SK-N-SH treated with all-trans-retinoic acid at 6 μM for 48 hours (cell line): Measurements from ENCODE around the gene ZBTB47.

Source experiments
- ATAC-seq: fragments of 200-7000 bp; cut with Tn5 transposase; 3 replicates; pipeline ENCODE4 v1.9.1; 2020; ENCODE audit warnings: mild to moderate bottlenecking, moderate library complexity
- ARNTL ChIP-seq: fragments of 450-650 bp; formaldehyde crosslinking; IDR thresholded peaks from 2 replicates; pipeline ENCODE4 v1.5.0; 2020; ENCODE audit warnings: low read depth, mild to moderate bottlenecking, moderate library complexity, borderline replicate concordance
- BACH2 ChIP-seq: fragments of 250-450 bp; sonication (Bioruptor Pico); IDR thresholded peaks from 2 replicates; pipeline ENCODE4 v1.9.0; 2021; ENCODE audit warnings: mild to moderate bottlenecking, borderline replicate concordance
- CREB5 ChIP-seq: fragments of 250-450 bp; sonication (Bioruptor Pico); IDR thresholded peaks from 2 replicates; pipeline ENCODE4 v1.5.1; 2020; ENCODE audit warnings: low read depth, mild to moderate bottlenecking, moderate library complexity
- CSDC2 ChIP-seq: fragments of 250-450 bp; sonication (Bioruptor Pico); IDR thresholded peaks from 2 replicates; pipeline ENCODE4 v1.5.0; 2020; ENCODE audit warnings: mild to moderate bottlenecking, moderate library complexity
- CSRNP3 ChIP-seq: fragments of 250-450 bp; sonication (Bioruptor Pico); IDR thresholded peaks from 2 replicates; pipeline ENCODE4 v1.5.1; 2021; ENCODE audit warnings: mild to moderate bottlenecking, moderate library complexity
- ESRRG ChIP-seq: fragments of 250-450 bp; sonication (Bioruptor Pico); IDR thresholded peaks from 2 replicates; pipeline ENCODE4 v1.6.1; 2021; ENCODE audit warnings: mild to moderate bottlenecking
- GLIS3 ChIP-seq: fragments of 250-450 bp; sonication (Bioruptor Pico); IDR thresholded peaks from 2 replicates; pipeline ENCODE4 v1.5.0; 2020; ENCODE audit warnings: mild to moderate bottlenecking, moderate library complexity
- ISL1 ChIP-seq: fragments of 250-450 bp; sonication (Bioruptor Pico); IDR thresholded peaks from 2 replicates; pipeline ENCODE4 v2.1.2; 2022; ENCODE audit warnings: mild to moderate bottlenecking, moderate library complexity
- OSR1 ChIP-seq: fragments of 250-450 bp; sonication (Bioruptor Pico); IDR thresholded peaks from 2 replicates; pipeline ENCODE4 v1.8.0; 2022; ENCODE audit warnings: moderate library complexity, mild to moderate bottlenecking, inconsistent platforms
- PATZ1 ChIP-seq: fragments of 250-450 bp; sonication (Bioruptor Pico); IDR thresholded peaks from 2 replicates; pipeline ENCODE4 v1.8.0; 2020; ENCODE audit warnings: mild to moderate bottlenecking, moderate library complexity, borderline replicate concordance
- POU6F1 ChIP-seq: fragments of 250-450 bp; sonication (Bioruptor Pico); IDR thresholded peaks from 2 replicates; pipeline ENCODE4 v1.8.0; 2021; ENCODE audit warnings: low read depth, mild to moderate bottlenecking, moderate library complexity, borderline replicate concordance
- PPARA ChIP-seq: fragments of 250-450 bp; sonication (Bioruptor Pico); IDR thresholded peaks from 2 replicates; pipeline ENCODE4 v1.5.0; 2020; ENCODE audit warnings: mild to moderate bottlenecking, borderline replicate concordance
- RARB ChIP-seq: fragments of 250-450 bp; sonication (Bioruptor Pico); IDR thresholded peaks from 2 replicates; pipeline ENCODE4 v1.8.0; 2021; ENCODE audit warnings: mild to moderate bottlenecking, moderate library complexity
- SNAI2 ChIP-seq: fragments of 250-450 bp; sonication (Bioruptor Pico); IDR thresholded peaks from 2 replicates; pipeline ENCODE4 v1.5.0; 2020; ENCODE audit warnings: mild to moderate bottlenecking, moderate library complexity
- TCF4 ChIP-seq: fragments of 250-450 bp; sonication (Bioruptor Pico); IDR thresholded peaks from 2 replicates; pipeline ENCODE4 v1.8.0; 2021; ENCODE audit warnings: mild to moderate bottlenecking, moderate library complexity, borderline replicate concordance
- TOX ChIP-seq: fragments of 250-450 bp; sonication (Bioruptor Pico); IDR thresholded peaks from 2 replicates; pipeline ENCODE4 v1.8.0; 2021; ENCODE audit warnings: mild to moderate bottlenecking, moderate library complexity, borderline replicate concordance
- TSHZ2 ChIP-seq: fragments of 250-450 bp; sonication (Bioruptor Pico); IDR thresholded peaks from 2 replicates; pipeline ENCODE4 v1.5.0; 2020; ENCODE audit warnings: mild to moderate bottlenecking, moderate library complexity
- ZC3H10 ChIP-seq: fragments of 250-450 bp; sonication (Bioruptor Pico); IDR thresholded peaks from 2 replicates; pipeline ENCODE4 v1.5.1; 2021; ENCODE audit warnings: mild to moderate bottlenecking, moderate library complexity
- ZFP3 ChIP-seq: fragments of 250-450 bp; sonication (Bioruptor Pico); IDR thresholded peaks from 2 replicates; pipeline ENCODE4 v1.5.0; 2020; ENCODE audit warnings: mild to moderate bottlenecking, moderate library complexity
- ZFP30 ChIP-seq: fragments of 450-650 bp; formaldehyde crosslinking; IDR thresholded peaks from 2 replicates; pipeline ENCODE4 v1.5.0; 2022; ENCODE audit warnings: mild to moderate bottlenecking, moderate library complexity
- ZNF70 ChIP-seq: fragments of 450-650 bp; formaldehyde crosslinking; IDR thresholded peaks from 2 replicates; pipeline ENCODE4 v1.5.0; 2020; ENCODE audit warnings: mild to moderate bottlenecking, moderate library complexity
- ZNF8 ChIP-seq: fragments of 450-650 bp; formaldehyde crosslinking; IDR thresholded peaks from 2 replicates; pipeline ENCODE4 v1.5.0; 2020; ENCODE audit warnings: mild to moderate bottlenecking, moderate library complexity

The ZBTB47 gene

GRCh38 chr3:42667096-42667522, 13.6 kb downstream of the ZBTB47 start:
- no peak for ATAC-seq
- no peak for TF ChIP-seq CSRNP3 (CRISPR knock-in tag)
- TF ChIP-seq OSR1 (CRISPR knock-in tag), result no peak
- TF ChIP-seq ZFP3 (CRISPR knock-in tag), result no peak
- no peak for TF ChIP-seq ZFP30
- TF ChIP-seq ESRRG (CRISPR knock-in tag), result no peak
- TF ChIP-seq ZNF8 (CRISPR knock-in tag), result no peak
- no peak for TF ChIP-seq CSDC2 (CRISPR knock-in tag)
- TF ChIP-seq BACH2 (CRISPR knock-in tag), result no peak

- ATAC-seq, result peak; percentile 10
- TF ChIP-seq PPARA (CRISPR knock-in tag) (no peak), BACH2 (CRISPR knock-in tag) (no peak), GLIS3 (CRISPR knock-in tag) (no peak), POU6F1 (no peak), ESRRG (CRISPR knock-in tag) (no peak), ZFP30 (no peak), TSHZ2 (CRISPR knock-in tag) (no peak), ISL1 (CRISPR knock-in tag) (no peak), OSR1 (CRISPR knock-in tag) (no peak), ZFP3 (CRISPR knock-in tag) (no peak), PATZ1 (no peak), ARNTL (CRISPR knock-in tag) (no peak), ZNF70 (no peak), CSDC2 (CRISPR knock-in tag) (no peak), TCF4 (CRISPR knock-in tag) (no peak), TOX (CRISPR knock-in tag) (no peak), ZC3H10 (CRISPR knock-in tag) (no peak), CSRNP3 (CRISPR knock-in tag) (no peak), ZNF8 (CRISPR knock-in tag) (no peak), SNAI2 (CRISPR knock-in tag) (no peak)
Measured at GRCh38 chr3:42667523-42668412, 14.3 kb downstream of the ZBTB47 start.

GRCh38 chr3:42668413-42668760, 14.9 kb downstream of the ZBTB47 start:
- TF ChIP-seq CREB5 (CRISPR knock-in tag) (no peak), SNAI2 (CRISPR knock-in tag) (no peak), RARB (CRISPR knock-in tag) (no peak), ISL1 (CRISPR knock-in tag) (no peak), POU6F1 (no peak), CSDC2 (CRISPR knock-in tag) (no peak)
- no peak for ATAC-seq
